GM19240 (cell line): ENCODE data around the gene PTPRE.
"Not testable (repeated sequence)": the region's sequence is repeated elsewhere in the genome, so short reads cannot be mapped to it uniquely, and the experiment has no call there.

Experiments used
- DNase-seq: peaks from one replicate; pipeline ENCODE4 v3.0.0; 2011; ENCODE audit warnings: low spot score; ENCODE audit not compliant: insufficient read length

PTPRE gene

GRCh38 chr10:127979045-127979444 lies 72.1 kb downstream of the PTPRE start:
- DNase-seq = no peak

GRCh38 chr10:127979566-127979965 lies 72.7 kb downstream of the PTPRE start:
- DNase-seq = no peak

- no peak for DNase-seq
Observed at GRCh38 chr10:127980898-127981297, 74.0 kb downstream of the PTPRE start.

GRCh38 chr10:127982601-127983000 lies 75.7 kb downstream of the PTPRE start:
- DNase-seq = no peak

GRCh38 chr10:127983344-127984100 lies 76.6 kb downstream of the PTPRE start:
- no peak for DNase-seq

- DNase-seq = no peak
Observed at GRCh38 chr10:127984945-127985344, 78.0 kb downstream of the PTPRE start.

- no peak for DNase-seq
Observed at GRCh38 chr10:127986531-127987466, 79.9 kb downstream of the PTPRE start.

- no peak for DNase-seq
Observed at GRCh38 chr10:127987467-127988380, 80.8 kb downstream of the PTPRE start.

GRCh38 chr10:127989481-127990012 lies 82.6 kb downstream of the PTPRE start:
- DNase-seq = no peak

GRCh38 chr10:127990132-127990788 lies 83.4 kb downstream of the PTPRE start:
- not testable (repeated sequence) for DNase-seq

GRCh38 chr10:127990846-127991542 lies 84.1 kb downstream of the PTPRE start:
- DNase-seq = no peak

GRCh38 chr10:127991543-127992255 lies 84.8 kb downstream of the PTPRE start:
- no peak for DNase-seq

GRCh38 chr10:127992376-127992775 lies 85.5 kb downstream of the PTPRE start:
- no peak for DNase-seq

GRCh38 chr10:127993056-127993690 lies 86.3 kb downstream of the PTPRE start:
- DNase-seq = no peak

GRCh38 chr10:127995939-127996338 lies 89.0 kb downstream of the PTPRE start:
- no peak for DNase-seq

GRCh38 chr10:127996586-127996985 lies 89.7 kb downstream of the PTPRE start:
- DNase-seq = no peak

GRCh38 chr10:127997271-127997670 lies 90.4 kb downstream of the PTPRE start:
- no peak for DNase-seq

- no peak for DNase-seq
Observed at GRCh38 chr10:127997937-127998336, 91.0 kb downstream of the PTPRE start.
